GM13977 (cell line): ENCODE data around the gene BICC1.

Experiments
- DNase-seq: peaks from one replicate; pipeline ENCODE4 v3.0.0; 2012; ENCODE audit warnings: low spot score
- CTCF ChIP-seq: IDR thresholded peaks from 2 replicates; pipeline ENCODE4 v1.5.1; 2012; ENCODE audit warnings: mild to moderate bottlenecking, control low read depth; ENCODE audit not compliant: insufficient read depth; ENCODE audit errors: extremely low read depth, missing control alignments
- in situ Hi-C: fragments of 300-500 bp; cut with MboI; formaldehyde crosslinking; loops from one replicate; pipeline ENCODE4 v1.12.0; 2022; ENCODE audit warnings: low sequenced_read_pairs, low pct_unique_long_range_greater_than_20kb, mixed read lengths, inconsistent platforms; ENCODE audit not compliant: unreplicated experiment

BICC1 gene

GRCh38 chr10:58701405-58702135 lies 188.9 kb downstream of the BICC1 start:
- in situ Hi-C loops, result no loop called here
- TF ChIP-seq CTCF, result no peak
- DNase-seq, result no peak

GRCh38 chr10:58704226-58704625 lies 191.6 kb downstream of the BICC1 start:
- DNase-seq, result no peak
- no peak for TF ChIP-seq CTCF
- in situ Hi-C loops, result no loop called here

- DNase-seq, result no peak
- in situ Hi-C loops, result no loop called here
- no peak for TF ChIP-seq CTCF
Observed at GRCh38 chr10:58704671-58705141, 192.0 kb downstream of the BICC1 start.

- in situ Hi-C loops, result no loop called here
- DNase-seq, result no peak
- no peak for TF ChIP-seq CTCF
Observed at GRCh38 chr10:58706836-58707235, 194.2 kb downstream of the BICC1 start.

GRCh38 chr10:58712141-58712540 lies 199.5 kb downstream of the BICC1 start:
- no peak for DNase-seq
- no peak for TF ChIP-seq CTCF
- in situ Hi-C loops, result no loop called here

GRCh38 chr10:58712982-58713381 lies 200.3 kb downstream of the BICC1 start:
- no peak for TF ChIP-seq CTCF
- DNase-seq, result no peak

More at GRCh38 chr10:58712982-58713381, 200.3 kb downstream of the BICC1 start:
- in situ Hi-C loops, result no loop called here
